HG02642 (cell line): ENCODE results near the gene B3GALT6.
A peak's percentile ranks its signal among the peaks of the same experiment; 100 is the strongest.

ENCODE experiments used
- ATAC-seq: cut with Tn5 transposase; IDR thresholded peaks from one replicate; pipeline ENCODE4 v1.9.1; 2021; ENCODE audit warnings: mild to moderate bottlenecking; ENCODE audit not compliant: unreplicated experiment, poor library complexity

Gene B3GALT6

GRCh38 chr1:1229770-1230169, 2.3 kb upstream of the B3GALT6 start:
- ATAC-seq = no peak

GRCh38 chr1:1230656-1231399, 1.2 kb upstream of the B3GALT6 start:
- ATAC-seq = no peak

GRCh38 chr1:1231400-1232207, 433 bp upstream of the B3GALT6 start, which contains the start of gene SDF4:
Gene SDF4, minus strand, starts transcription at chr1:1232001. Its CDS starts 3,229 bp downstream, at chr1:1228772.
- ATAC-seq = peak; percentile 92

GRCh38 chr1:1232796-1233566, 944 bp downstream of the B3GALT6 start:
- no peak for ATAC-seq

GRCh38 chr1:1233567-1233892, 1.5 kb downstream of the B3GALT6 start:
- no peak for ATAC-seq

GRCh38 chr1:1234180-1234808, 2.3 kb downstream of the B3GALT6 start:
- no peak for ATAC-seq

GRCh38 chr1:1235016-1235744, 3.1 kb downstream of the B3GALT6 start:
- no peak for ATAC-seq

GRCh38 chr1:1236176-1236763, 4.2 kb downstream of the B3GALT6 start:
- ATAC-seq = no peak

GRCh38 chr1:1236945-1237873, 5.2 kb downstream of the B3GALT6 start:
- ATAC-seq = no peak

GRCh38 chr1:1237874-1238701, 6.1 kb downstream of the B3GALT6 start:
- no peak for ATAC-seq

- ATAC-seq = no peak
Measured at GRCh38 chr1:1238702-1239178, 6.7 kb downstream of the B3GALT6 start.

GRCh38 chr1:1239227-1239613, 7.2 kb downstream of the B3GALT6 start:
- no peak for ATAC-seq

- ATAC-seq = no peak
Measured at GRCh38 chr1:1239614-1240347, 7.7 kb downstream of the B3GALT6 start.

- no peak for ATAC-seq
Measured at GRCh38 chr1:1240348-1240732, 8.3 kb downstream of the B3GALT6 start.

GRCh38 chr1:1240822-1241587, 9.0 kb downstream of the B3GALT6 start:
- no peak for ATAC-seq

- no peak for ATAC-seq
Measured at GRCh38 chr1:1241588-1242219, 9.7 kb downstream of the B3GALT6 start.
